K562 (cell line): ENCODE measurements around the gene OR2W1. TPM values are rescaled to one million over a fixed set of nuclear protein-coding genes. Genes with fewer than 3 reads are reported as not detected.

Source experiments
- ATAC-seq: fragments of 200-7000 bp; cut with Tn5 transposase; 3 replicates; pipeline ENCODE4 v1.9.1; 2020; ENCODE audit warnings: moderate library complexity
- BruUV-seq: library from RNA; stranded (reverse); fragments of 400-500 nt; replicated peaks from 2 replicates; lab custom pipeline; 2021; lab: Mats Ljungman, UMichigan
- CTCF ChIA-PET: fragments of 300-600 bp; formaldehyde crosslinking; extraction: SDS; loops from one replicate; lab custom pipeline; 2021; ENCODE audit warnings: low intra/inter-chr PET ratio; lab: Yijun Ruan, JAX
- POLR2A ChIA-PET: fragments of 300-600, 350-650 bp; sonication (Branson Sonifier 250); formaldehyde crosslinking; extraction: SDS; loops from one replicate; lab custom pipeline; 2021; ENCODE audit warnings: antibody characterized with exemption, inconsistent platforms; lab: Yijun Ruan, JAX
- DNase-seq, 4 experiments: peaks; one replicate each; pipeline versions ENCODE4 v3.0.0 to v3.0.0-alpha.2; 2011 to 2018; ENCODE audit warnings: low spot score in 3 of 4, mixed read lengths in 3 of 4; ENCODE audit errors: extremely low read depth in 1 of 4
- FAIRE-seq: peaks from 2 replicates; lab custom pipeline; 2011; peaks lifted over from hg19 to GRCh38; lab: Jason Lieb, UNC
- H2AFZ ChIP-seq: 2 replicates; pipeline ENCODE4 v1.6.0; 2011; ENCODE audit warnings: low read depth, low read length, control low read depth, inconsistent platforms
- H3K27ac ChIP-seq: fragments of 200-600 bp; 3 replicates; pipeline ENCODE4 v1.8.0; 2011; ENCODE audit warnings: low read depth, mild to moderate bottlenecking, control low read depth, inconsistent platforms, low read length, moderate library complexity, mixed read lengths; ENCODE audit errors: extremely low read depth
- H3K27me3 ChIP-seq, 2 experiments: fragments of 300-600 bp in 1 of 2; 2 replicates in 1 of 2; 3 replicates in 1 of 2; pipeline versions ENCODE4 v1.6.0 to v1.8.0; 2011; ENCODE audit warnings: inconsistent platforms in 2 of 2, low read length in 2 of 2, mild to moderate bottlenecking in 1 of 2, mixed read lengths in 1 of 2, moderate library complexity in 1 of 2; ENCODE audit not compliant: control insufficient read depth in 2 of 2, insufficient read depth in 2 of 2
- H3K36me3 ChIP-seq: fragments of 300-600 bp; 3 replicates; pipeline ENCODE4 v1.8.0; 2011; ENCODE audit warnings: mild to moderate bottlenecking, low read length, inconsistent platforms; ENCODE audit not compliant: control insufficient read depth, insufficient read depth
- H3K4me1 ChIP-seq, 2 experiments: fragments of 200-600 bp in 1 of 2; replicated peaks in 1 of 2; 2 replicates in 1 of 2; 3 replicates in 1 of 2; pipeline versions ENCODE4 v1.5.1 to v1.8.0; 2011; ENCODE audit warnings: inconsistent platforms in 2 of 2, low read length in 2 of 2, mild to moderate bottlenecking in 1 of 2, mixed read lengths in 1 of 2, moderate library complexity in 1 of 2; ENCODE audit not compliant: control insufficient read depth in 2 of 2, insufficient read depth in 2 of 2
- H3K4me2 ChIP-seq: 2 replicates; pipeline ENCODE4 v1.6.1; 2011; ENCODE audit warnings: low read length, control low read depth, inconsistent platforms, mixed read lengths; ENCODE audit not compliant: insufficient read depth
- H3K4me3 ChIP-seq: fragments of 200-600 bp; sonication (generic), shearing (Covaris generic); 2 replicates; pipeline ENCODE4 v1.5.1; 2016; ENCODE audit warnings: control low read depth, inconsistent platforms
- H3K79me2 ChIP-seq: fragments of 200-600 bp; 3 replicates; pipeline ENCODE4 v1.8.0; 2011; ENCODE audit warnings: low read length, inconsistent platforms; ENCODE audit not compliant: control insufficient read depth, insufficient read depth
- H3K9ac ChIP-seq, 2 experiments: 2 replicates each; pipeline versions ENCODE4 v1.6.0 to v1.6.1; 2011; ENCODE audit warnings: low read depth in 2 of 2, low read length in 2 of 2, control low read depth in 1 of 2, inconsistent platforms in 1 of 2, mild to moderate bottlenecking in 1 of 2, mixed read lengths in 1 of 2; ENCODE audit not compliant: insufficient read depth in 1 of 2
- H3K9me1 ChIP-seq: one replicate; pipeline ENCODE4 v1.6.0; 2011; ENCODE audit warnings: inconsistent platforms, mild to moderate bottlenecking, low read length, moderate library complexity; ENCODE audit not compliant: control insufficient read depth, insufficient read depth
- H3K9me3 ChIP-seq: replicated peaks from 2 replicates; pipeline ENCODE4 v1.5.1; 2011; ENCODE audit warnings: low read depth, low read length, inconsistent platforms; ENCODE audit not compliant: control insufficient read depth, insufficient read depth
- H4K20me1 ChIP-seq: replicated peaks from 2 replicates; pipeline ENCODE4 v1.6.1; 2011; ENCODE audit warnings: low read length, inconsistent platforms, mixed read lengths; ENCODE audit not compliant: control insufficient read depth, insufficient read depth
- THRAP3 ChIP-seq: fragments of 450-650 bp; IDR thresholded peaks from 2 replicates; pipeline ENCODE4 v1.6.1; 2016; ENCODE audit warnings: mild to moderate bottlenecking, inconsistent platforms, borderline replicate concordance
- in situ Hi-C: fragments of 300-500 bp; cut with MboI; formaldehyde crosslinking; loops from 4 replicates; pipeline ENCODE4 v1.15.0; 2018; ENCODE audit warnings: inconsistent platforms, mixed read lengths
- intact Hi-C: fragments of 100-400 bp; cut with micrococcal nuclease; formaldehyde crosslinking; loops from 2 replicates; pipeline ENCODE4 v1.14.2; 2022
- polyA plus RNA-seq, 8 experiments: library from polyadenylated mRNA; depleted of rRNA in 4 of 8; stranded (reverse) in 5 of 8; unstranded in 3 of 8; fragments of >200 nt; fragmentation: Nextera tagmentation in 2 of 8; fragmentation: Illumina TruSeq in 1 of 8; extraction: Ambion mirVana in 2 of 8; extraction: Trizol in 1 of 8; gene quantifications; 2 replicates each; pipeline versions ENCODE4 v1.2.1 to v1.2.3, GENCODE V29; 2011 to 2014; ENCODE audit warnings: inconsistent platforms in 1 of 8, missing spikeins in 1 of 8
- total RNA-seq, 7 experiments: library from RNA; depleted of rRNA in 6 of 7; stranded (reverse); fragments of >200 nt in 6 of 7; fragmentation: Illumina TruSeq in 2 of 7; extraction: Trizol in 2 of 7; gene quantifications; 2 replicates each; pipeline versions ENCODE4 v1.2.1 to v1.2.3, GENCODE V29; 2011 to 2021; ENCODE audit warnings: low replicate concordance in 1 of 7
- TF ChIP-seq, protein P1 (sequence below): IDR thresholded peaks from 2 replicates; pipeline ENCODE4 v1.6.1; 2016; ENCODE audit warnings: missing genetic modification characterization, missing compliant biosample characterization
- TF ChIP-seq, protein P2 (sequence below): fragments of 250-450 bp; sonication (Bioruptor Pico); IDR thresholded peaks from 2 replicates; pipeline ENCODE4 v1.8.0; 2021; ENCODE audit warnings: mild to moderate bottlenecking, moderate library complexity

OR2W1 gene
- total and polyA plus RNA-seq, 9 of the 15 experiments (the other 6 are each of a cell fraction or from before 2014, with no cell fraction given): not detected

DNA sequence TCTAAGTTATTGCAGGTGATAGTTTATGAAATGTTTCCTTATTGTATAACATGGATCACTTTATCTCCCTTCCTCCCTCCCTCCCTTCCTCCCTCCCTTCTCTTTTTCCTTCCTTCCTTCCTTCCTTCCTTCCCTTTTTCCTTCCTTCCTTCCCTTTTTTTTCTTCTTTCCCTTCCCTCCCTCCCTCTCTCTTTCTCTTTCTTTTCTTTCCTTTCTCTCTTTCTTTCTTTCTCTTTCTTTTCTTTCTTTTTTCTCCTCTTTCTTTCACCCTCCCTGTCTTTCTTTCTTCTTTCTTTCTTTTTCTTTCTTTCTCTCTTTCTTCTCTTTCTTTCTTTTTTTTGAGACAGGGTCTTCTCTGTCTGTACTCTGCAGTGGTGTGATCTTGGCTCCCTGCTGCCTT lies 36.3 kb upstream of the OR2W1 start:
- H3K4me2 ChIP-seq: no peak overlapping the region
- FAIRE-seq (no peak), DNase-seq (no peak), ATAC-seq (no peak)
- peaks cover 9 to 10% of the 10 kb centered on the region in 2 experiments for H3K27me3 ChIP-seq
- H3K9me1 ChIP-seq: no peaks in the 10 kb centered on the region
- TF ChIP-seq, protein P1, sequence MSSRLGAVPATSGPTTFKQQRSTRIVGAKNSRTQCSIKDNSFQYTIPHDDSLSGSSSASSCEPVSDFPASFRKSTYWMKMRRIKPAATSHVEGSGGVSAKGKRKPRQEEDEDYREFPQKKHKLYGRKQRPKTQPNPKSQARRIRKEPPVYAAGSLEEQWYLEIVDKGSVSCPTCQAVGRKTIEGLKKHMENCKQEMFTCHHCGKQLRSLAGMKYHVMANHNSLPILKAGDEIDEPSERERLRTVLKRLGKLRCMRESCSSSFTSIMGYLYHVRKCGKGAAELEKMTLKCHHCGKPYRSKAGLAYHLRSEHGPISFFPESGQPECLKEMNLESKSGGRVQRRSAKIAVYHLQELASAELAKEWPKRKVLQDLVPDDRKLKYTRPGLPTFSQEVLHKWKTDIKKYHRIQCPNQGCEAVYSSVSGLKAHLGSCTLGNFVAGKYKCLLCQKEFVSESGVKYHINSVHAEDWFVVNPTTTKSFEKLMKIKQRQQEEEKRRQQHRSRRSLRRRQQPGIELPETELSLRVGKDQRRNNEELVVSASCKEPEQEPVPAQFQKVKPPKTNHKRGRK: peak; percentile 94
- TF ChIP-seq, protein P2, sequence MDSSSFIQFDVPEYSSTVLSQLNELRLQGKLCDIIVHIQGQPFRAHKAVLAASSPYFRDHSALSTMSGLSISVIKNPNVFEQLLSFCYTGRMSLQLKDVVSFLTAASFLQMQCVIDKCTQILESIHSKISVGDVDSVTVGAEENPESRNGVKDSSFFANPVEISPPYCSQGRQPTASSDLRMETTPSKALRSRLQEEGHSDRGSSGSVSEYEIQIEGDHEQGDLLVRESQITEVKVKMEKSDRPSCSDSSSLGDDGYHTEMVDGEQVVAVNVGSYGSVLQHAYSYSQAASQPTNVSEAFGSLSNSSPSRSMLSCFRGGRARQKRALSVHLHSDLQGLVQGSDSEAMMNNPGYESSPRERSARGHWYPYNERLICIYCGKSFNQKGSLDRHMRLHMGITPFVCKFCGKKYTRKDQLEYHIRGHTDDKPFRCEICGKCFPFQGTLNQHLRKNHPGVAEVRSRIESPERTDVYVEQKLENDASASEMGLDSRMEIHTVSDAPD (CRISPR knock-in tag): no peak
- TF ChIP-seq THRAP3: 0 out of 2 replicates have a peak, but pooled peaks have one; percentile 60
- in situ Hi-C loops: no loop called here
- H4K20me1 ChIP-seq: no peaks in the 10 kb centered on the region
- CTCF ChIA-PET: no interaction called here
- no peaks in the 10 kb centered on the region for H3K79me2 ChIP-seq
- no peak overlapping the region for H2AFZ ChIP-seq
- no peak overlapping the region for H3K27ac ChIP-seq
- H3K9ac ChIP-seq: no peak overlapping the region
- no peaks in the 10 kb centered on the region for H3K4me1 ChIP-seq
- H3K4me3 ChIP-seq: no peak overlapping the region
- BruUV-seq: no TSS peak
- H3K9me3 ChIP-seq: no peaks in the 10 kb centered on the region
- no peaks in the 10 kb centered on the region for H3K36me3 ChIP-seq
- POLR2A ChIA-PET: no interaction called here
- intact Hi-C loops: no loop called here
